ENCODE measurements around the gene PLCB2.
A peak's percentile ranks its signal among the peaks of the same experiment; 100 is the strongest.

PLCB2 gene

DNA sequence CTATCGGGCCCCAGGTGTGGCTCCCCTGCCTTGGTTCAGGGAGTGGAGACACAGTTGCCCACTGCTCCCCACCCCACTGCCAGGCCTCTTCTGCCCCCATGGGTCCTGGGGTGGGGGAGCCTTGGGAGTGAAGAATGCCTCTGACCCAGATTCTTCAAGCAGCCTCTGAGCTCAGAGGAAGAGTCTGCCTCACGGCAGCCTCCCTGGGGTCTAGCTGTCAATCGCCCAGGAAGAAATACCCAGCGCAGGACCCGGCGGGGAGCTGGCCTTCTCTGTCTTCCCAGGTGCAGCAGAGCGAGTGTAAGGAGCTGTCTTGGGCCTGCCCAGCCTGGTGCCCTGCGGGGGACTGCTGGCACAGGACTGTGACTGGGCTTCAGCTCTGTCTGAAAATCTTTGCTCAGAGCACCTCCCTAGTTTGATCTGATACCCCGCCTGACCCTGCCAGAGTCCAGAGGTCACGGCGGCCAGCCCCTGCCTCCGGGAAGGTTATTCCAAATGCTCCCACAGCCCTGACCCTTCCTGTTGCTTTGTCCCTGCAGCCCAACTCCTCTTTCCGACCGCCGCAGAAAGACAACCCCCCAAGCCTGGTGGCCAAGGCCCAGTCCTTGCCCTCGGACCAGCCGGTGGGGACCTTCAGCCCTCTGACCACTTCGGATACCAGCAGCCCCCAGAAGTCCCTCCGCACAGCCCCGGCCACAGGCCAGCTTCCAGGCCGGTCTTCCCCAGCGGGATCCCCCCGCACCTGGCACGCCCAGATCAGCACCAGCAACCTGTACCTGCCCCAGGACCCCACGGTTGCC is 35.9 kb downstream of the PLCB2 start:
- Histone ChIP-seq H3K36me3 (ENCODE audit: insufficient read depth, insufficient read length, low read length) (no peaks in the 10 kb centered on the region), H3K9me3 (ENCODE audit: insufficient read depth, low read length) (peaks cover 4% of the 10 kb centered on the region; the same call in 1 of the 2 replicates), H3K4me3 (ENCODE audit: insufficient read length, low read depth) (no peak overlapping the region), H3K9ac (ENCODE audit: insufficient read length, low read depth) (no peak overlapping the region), H3K4me1 (ENCODE audit: insufficient read depth, insufficient read length) (peaks cover 12% of the 10 kb centered on the region), H3K27me3 (ENCODE audit: insufficient read depth, insufficient read length) (no peaks in the 10 kb centered on the region)
- DNase-seq (ENCODE audit: low read depth, low spot score) = no peak
- TF ChIP-seq YY1 (IDR thresholded peaks at IDR 0.05; ENCODE audit: insufficient read depth, insufficient read length) = no peak

DNA sequence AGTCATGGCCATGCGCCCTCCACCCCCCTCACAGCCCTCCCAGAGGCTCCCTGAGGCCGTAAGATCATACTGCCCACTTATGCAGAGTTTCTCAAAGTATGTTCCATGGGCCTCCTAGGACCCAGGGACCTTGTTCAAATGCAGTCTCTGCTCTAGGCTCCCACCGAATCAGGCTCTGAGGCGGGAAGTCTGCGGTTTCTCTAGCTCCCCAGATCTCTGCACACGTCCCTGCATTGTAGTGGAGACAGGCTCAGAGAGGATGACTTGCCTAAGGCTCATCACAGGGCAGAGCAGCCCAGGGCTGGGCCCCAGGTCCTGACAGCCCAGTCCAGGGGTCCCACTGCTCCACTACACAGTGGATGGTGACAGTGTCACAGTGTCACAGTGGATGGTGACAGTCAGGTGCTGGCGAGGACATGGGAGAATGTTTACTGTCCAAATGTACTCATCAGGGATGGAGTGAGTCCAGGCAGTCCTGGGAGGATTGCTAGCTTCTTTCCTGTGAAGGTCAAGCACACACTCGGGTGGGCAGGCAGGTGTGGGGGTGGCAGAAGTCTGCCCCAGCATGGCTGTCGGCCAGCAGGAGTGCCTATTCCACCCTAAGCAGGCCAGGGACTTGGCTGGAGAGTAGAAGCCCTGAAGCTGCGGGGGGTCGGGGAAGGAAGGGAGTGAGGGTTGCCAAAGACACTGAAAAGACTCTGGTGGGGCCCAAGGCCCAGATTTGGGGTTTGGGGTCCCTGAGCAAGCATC is 37.3 kb downstream of the PLCB2 start:
- peaks cover 18% of the 10 kb centered on the region for H3K4me1 ChIP-seq (ENCODE audit: insufficient read depth, insufficient read length)
- H3K4me3 ChIP-seq (ENCODE audit: insufficient read length, low read depth) = no peak overlapping the region
- H3K36me3 ChIP-seq (ENCODE audit: insufficient read depth, insufficient read length, low read length) = no peaks in the 10 kb centered on the region
- DNase-seq (ENCODE audit: low read depth, low spot score) = no peak
- no peaks in the 10 kb centered on the region for H3K27me3 ChIP-seq (ENCODE audit: insufficient read depth, insufficient read length)
- TF ChIP-seq YY1 (IDR thresholded peaks at IDR 0.05; ENCODE audit: insufficient read depth, insufficient read length) (no peak), ZNF274 (IDR thresholded peaks at IDR 0.05; ENCODE audit: low read depth, low read length) (no peak), SUZ12 (IDR thresholded peaks at IDR 0.05; ENCODE audit: extremely low read depth, insufficient read depth, insufficient read length) (no peak)
- H3K9ac ChIP-seq (ENCODE audit: insufficient read length, low read depth) = no peak overlapping the region
- peaks cover 4% of the 10 kb centered on the region; the same call in 1 of the 2 replicates for H3K9me3 ChIP-seq (ENCODE audit: insufficient read depth, low read length)

DNA sequence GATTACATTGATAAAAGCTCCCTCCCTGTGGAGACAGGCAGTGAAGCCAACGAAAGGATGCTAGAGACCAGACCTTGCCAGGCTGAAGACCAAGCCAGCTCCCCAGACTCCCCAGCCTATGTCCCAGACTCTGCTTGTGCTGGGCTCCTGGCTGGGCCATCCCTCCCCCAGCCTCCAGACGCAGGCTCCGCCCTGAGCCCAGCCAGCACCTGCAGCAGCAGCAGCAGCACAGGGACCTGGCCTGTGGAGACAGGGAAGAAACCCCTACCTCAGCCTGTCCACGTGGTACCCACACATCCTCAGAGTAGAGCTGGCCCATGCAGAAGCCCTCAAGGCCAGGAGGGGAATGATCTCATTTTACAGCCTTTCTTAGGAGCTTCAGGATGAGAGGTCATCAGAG is 38.1 kb downstream of the PLCB2 start:
- Histone ChIP-seq H3K9ac (ENCODE audit: insufficient read length, low read depth) (no peak overlapping the region), H3K27me3 (ENCODE audit: insufficient read depth, insufficient read length) (no peaks in the 10 kb centered on the region), H3K36me3 (ENCODE audit: insufficient read depth, insufficient read length, low read length) (no peaks in the 10 kb centered on the region), H3K9me3 (ENCODE audit: insufficient read depth, low read length) (peaks cover 4% of the 10 kb centered on the region; the same call in 1 of the 2 replicates), H3K4me3 (ENCODE audit: insufficient read length, low read depth) (no peak overlapping the region), H3K4me1 (ENCODE audit: insufficient read depth, insufficient read length) (peaks cover 20% of the 10 kb centered on the region)
- DNase-seq (ENCODE audit: low read depth, low spot score) = no peak
- TF ChIP-seq ZNF274 (IDR thresholded peaks at IDR 0.05; ENCODE audit: low read depth, low read length) = no peak
- no peak for TF ChIP-seq SUZ12 (IDR thresholded peaks at IDR 0.05; ENCODE audit: extremely low read depth, insufficient read depth, insufficient read length)
- no peak for TF ChIP-seq YY1 (IDR thresholded peaks at IDR 0.05; ENCODE audit: insufficient read depth, insufficient read length)

DNA sequence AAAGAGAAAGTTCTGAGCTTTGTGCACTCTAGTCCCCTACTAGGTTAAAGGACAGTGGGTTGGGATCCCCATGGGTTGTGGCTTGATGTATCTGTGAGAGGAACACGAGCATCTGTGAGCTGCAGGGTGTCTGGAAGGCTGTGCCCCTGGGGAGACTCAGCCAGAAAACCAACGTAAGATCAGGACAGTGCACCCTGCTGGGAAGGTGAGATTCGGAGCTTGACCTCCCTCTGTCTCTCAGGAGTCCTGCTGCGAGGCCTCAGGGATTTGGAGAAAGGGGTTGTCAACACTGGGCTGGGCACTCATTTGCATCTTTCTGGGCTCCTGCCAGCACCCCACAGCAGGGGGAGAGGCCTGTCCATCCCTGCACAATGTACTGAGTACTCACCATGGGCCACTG is 40.1 kb downstream of the PLCB2 start:
- Histone ChIP-seq H3K36me3 (ENCODE audit: insufficient read depth, insufficient read length, low read length) (no peaks in the 10 kb centered on the region), H3K4me1 (ENCODE audit: insufficient read depth, insufficient read length) (peaks cover 20% of the 10 kb centered on the region), H3K9me3 (ENCODE audit: insufficient read depth, low read length) (no peaks in the 10 kb centered on the region), H3K9ac (ENCODE audit: insufficient read length, low read depth) (no peak overlapping the region), H3K27me3 (ENCODE audit: insufficient read depth, insufficient read length) (no peaks in the 10 kb centered on the region), H3K4me3 (ENCODE audit: insufficient read length, low read depth) (no peak overlapping the region)
- no peak for TF ChIP-seq ZNF274 (IDR thresholded peaks at IDR 0.05; ENCODE audit: low read depth, low read length)
- TF ChIP-seq YY1 (IDR thresholded peaks at IDR 0.05; ENCODE audit: insufficient read depth, insufficient read length) = no peak
- no peak for TF ChIP-seq SUZ12 (IDR thresholded peaks at IDR 0.05; ENCODE audit: extremely low read depth, insufficient read depth, insufficient read length)
- no peak for DNase-seq (ENCODE audit: low read depth, low spot score)

DNA sequence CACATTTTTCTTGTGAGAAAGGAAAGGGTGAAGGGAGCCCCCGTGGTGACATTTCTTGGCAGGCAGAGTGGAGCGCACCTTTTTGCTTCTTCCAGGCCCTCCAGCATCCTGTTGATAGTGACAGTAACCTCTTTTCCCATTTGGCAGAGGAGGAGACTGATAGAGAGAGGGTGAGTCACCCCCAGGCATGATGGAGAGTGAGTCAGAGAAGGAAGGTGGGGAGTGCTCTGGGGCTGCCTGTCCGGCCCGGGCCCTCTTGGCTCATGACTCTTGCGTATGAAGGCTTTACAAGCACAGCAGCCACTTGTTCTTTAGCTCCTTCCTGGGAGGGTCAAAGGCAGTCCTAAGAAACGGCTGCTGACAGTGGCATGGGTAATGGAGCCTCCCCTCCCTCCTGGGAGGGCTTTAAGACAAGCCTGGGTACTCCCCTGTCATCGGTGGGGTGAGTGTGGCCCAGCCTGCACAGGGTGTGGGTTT is 40.9 kb downstream of the PLCB2 start:
- Histone ChIP-seq H3K9ac (ENCODE audit: insufficient read length, low read depth) (peak overlapping the region; percentile 51), H3K27me3 (ENCODE audit: insufficient read depth, insufficient read length) (no peaks in the 10 kb centered on the region), H3K4me1 (ENCODE audit: insufficient read depth, insufficient read length) (peaks cover 20% of the 10 kb centered on the region), H3K4me3 (ENCODE audit: insufficient read length, low read depth) (no peak overlapping the region), H3K36me3 (ENCODE audit: insufficient read depth, insufficient read length, low read length) (no peaks in the 10 kb centered on the region), H3K9me3 (ENCODE audit: insufficient read depth, low read length) (no peaks in the 10 kb centered on the region)
- TF ChIP-seq ZNF274 (IDR thresholded peaks at IDR 0.05; ENCODE audit: low read depth, low read length) = no peak
- no peak for TF ChIP-seq YY1 (IDR thresholded peaks at IDR 0.05; ENCODE audit: insufficient read depth, insufficient read length)
- TF ChIP-seq SUZ12 (IDR thresholded peaks at IDR 0.05; ENCODE audit: extremely low read depth, insufficient read depth, insufficient read length) = no peak
- no peak for DNase-seq (ENCODE audit: low read depth, low spot score)

DNA sequence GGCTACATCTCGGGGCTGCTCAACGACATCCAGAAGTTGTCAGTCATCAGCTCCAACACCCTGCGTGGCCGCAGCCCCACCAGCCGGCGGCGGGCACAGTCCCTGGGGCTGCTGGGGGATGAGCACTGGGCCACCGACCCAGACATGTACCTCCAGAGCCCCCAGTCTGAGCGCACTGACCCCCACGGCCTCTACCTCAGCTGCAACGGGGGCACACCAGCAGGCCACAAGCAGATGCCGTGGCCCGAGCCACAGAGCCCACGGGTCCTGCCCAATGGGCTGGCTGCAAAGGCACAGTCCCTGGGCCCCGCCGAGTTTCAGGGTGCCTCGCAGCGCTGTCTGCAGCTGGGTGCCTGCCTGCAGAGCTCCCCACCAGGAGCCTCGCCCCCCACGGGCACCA is 41.9 kb downstream of the PLCB2 start:
- no peaks in the 10 kb centered on the region for H3K27me3 ChIP-seq (ENCODE audit: insufficient read depth, insufficient read length)
- peaks cover 20% of the 10 kb centered on the region for H3K4me1 ChIP-seq (ENCODE audit: insufficient read depth, insufficient read length)
- no peak for DNase-seq (ENCODE audit: low read depth, low spot score)
- TF ChIP-seq SUZ12 (IDR thresholded peaks at IDR 0.05; ENCODE audit: extremely low read depth, insufficient read depth, insufficient read length) (no peak), YY1 (IDR thresholded peaks at IDR 0.05; ENCODE audit: insufficient read depth, insufficient read length) (no peak), ZNF274 (IDR thresholded peaks at IDR 0.05; ENCODE audit: low read depth, low read length) (no peak)
- no peak overlapping the region for H3K4me3 ChIP-seq (ENCODE audit: insufficient read length, low read depth)
- no peaks in the 10 kb centered on the region for H3K9me3 ChIP-seq (ENCODE audit: insufficient read depth, low read length)
- H3K36me3 ChIP-seq (ENCODE audit: insufficient read depth, insufficient read length, low read length) = no peaks in the 10 kb centered on the region
- no peak overlapping the region for H3K9ac ChIP-seq (ENCODE audit: insufficient read length, low read depth)

DNA sequence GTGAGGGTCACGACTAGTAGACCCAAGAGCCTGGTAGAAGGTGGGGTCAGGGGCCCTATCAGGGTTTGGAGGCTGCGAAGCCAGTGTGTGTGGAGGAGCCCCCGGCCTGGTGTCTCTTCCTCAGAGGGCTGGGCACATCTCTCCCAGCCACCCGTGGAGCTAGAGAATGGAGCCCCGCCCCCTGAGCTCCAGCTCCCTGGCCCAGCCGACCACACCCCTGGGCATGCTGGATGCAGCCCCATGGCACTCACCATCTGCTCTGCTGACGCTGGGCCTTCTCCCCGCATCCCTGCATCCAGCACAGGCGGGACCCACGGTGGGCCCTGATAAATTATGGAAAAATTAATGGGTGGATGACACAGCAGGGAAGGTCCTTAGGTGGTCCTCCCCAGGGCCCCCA is 42.4 kb downstream of the PLCB2 start:
- H3K4me1 ChIP-seq (ENCODE audit: insufficient read depth, insufficient read length) = peaks cover 20% of the 10 kb centered on the region
- H3K9me3 ChIP-seq (ENCODE audit: insufficient read depth, low read length) = no peaks in the 10 kb centered on the region
- no peaks in the 10 kb centered on the region for H3K27me3 ChIP-seq (ENCODE audit: insufficient read depth, insufficient read length)

More for the DNA sequence above, 42.4 kb downstream of the PLCB2 start:
- DNase-seq (ENCODE audit: low read depth, low spot score) = no peak
- Histone ChIP-seq H3K36me3 (ENCODE audit: insufficient read depth, insufficient read length, low read length) (no peaks in the 10 kb centered on the region), H3K9ac (ENCODE audit: insufficient read length, low read depth) (no peak overlapping the region), H3K4me3 (ENCODE audit: insufficient read length, low read depth) (no peak overlapping the region)
- TF ChIP-seq SUZ12 (IDR thresholded peaks at IDR 0.05; ENCODE audit: extremely low read depth, insufficient read depth, insufficient read length) = no peak
- no peak for TF ChIP-seq YY1 (IDR thresholded peaks at IDR 0.05; ENCODE audit: insufficient read depth, insufficient read length)
- TF ChIP-seq ZNF274 (IDR thresholded peaks at IDR 0.05; ENCODE audit: low read depth, low read length) = no peak
